GM12878 (cell line): ENCODE results near the gene CACYBP. TPM values are rescaled to one million over a fixed set of nuclear protein-coding genes. Genes with fewer than 3 reads are reported as not detected.

ENCODE experiments used
- BACH1 ChIP-seq: fragments of 450-650 bp; IDR thresholded peaks from 2 replicates; pipeline ENCODE4 v1.6.1; 2017; ENCODE audit warnings: mild to moderate bottlenecking, borderline replicate concordance
- BHLHE40 ChIP-seq, 2 experiments: fragments of 450-650 bp in 1 of 2; IDR thresholded peaks; 2 replicates each; pipeline ENCODE4 v1.6.1; 2011 to 2017; ENCODE audit warnings: low read depth in 2 of 2, borderline replicate concordance in 1 of 2, improper control_type of control experiment in 1 of 2, low read length in 1 of 2, mild to moderate bottlenecking in 1 of 2
- FOXM1 ChIP-seq: IDR thresholded peaks from 2 replicates; pipeline ENCODE4 v1.6.1; 2012; ENCODE audit warnings: low read depth, mild to moderate bottlenecking, inconsistent platforms, low read length, moderate library complexity
- GATAD2B ChIP-seq: fragments of 450-650 bp; conservative IDR thresholded peaks from 2 replicates; pipeline ENCODE4 v1.6.1; 2017; ENCODE audit warnings: low read depth, mild to moderate bottlenecking, moderate library complexity
- HSF1 ChIP-seq: fragments of 150-350 bp; IDR thresholded peaks from 2 replicates; pipeline ENCODE4 v1.6.1; 2014; ENCODE audit warnings: mild to moderate bottlenecking, low read depth, low read length
- NFXL1 ChIP-seq: fragments of 450-650 bp; IDR thresholded peaks from 2 replicates; pipeline ENCODE4 v1.6.1; 2017; ENCODE audit warnings: antibody characterized with exemption, mild to moderate bottlenecking, borderline replicate concordance
- NR2C2 ChIP-seq: IDR thresholded peaks from 2 replicates; pipeline ENCODE4 v1.6.1; 2011; ENCODE audit warnings: borderline replicate concordance, low read depth; ENCODE audit not compliant: control insufficient read depth, insufficient read length
- NRF1 ChIP-seq: conservative IDR thresholded peaks from 2 replicates; pipeline ENCODE4 v1.6.1; 2011; ENCODE audit warnings: mild to moderate bottlenecking, low read depth, low read length, improper control_type of control experiment
- SKIL ChIP-seq: fragments of 450-650 bp; IDR thresholded peaks from 2 replicates; pipeline ENCODE4 v1.6.1; 2017; ENCODE audit warnings: mild to moderate bottlenecking, low read depth, inconsistent platforms; ENCODE audit not compliant: poor library complexity, severe bottlenecking
- SPI1 ChIP-seq: IDR thresholded peaks from 2 replicates; pipeline ENCODE4 v1.6.1; 2011; ENCODE audit warnings: low read depth, mild to moderate bottlenecking, low read length, moderate library complexity, borderline replicate concordance; ENCODE audit not compliant: insufficient read depth
- SRF ChIP-seq, 2 experiments: IDR thresholded peaks; 2 replicates each; pipeline ENCODE4 v1.6.1; 2011; ENCODE audit warnings: low read depth in 2 of 2, low read length in 2 of 2, mild to moderate bottlenecking in 1 of 2, moderate library complexity in 1 of 2
- WRNIP1 ChIP-seq: IDR thresholded peaks from 2 replicates; pipeline ENCODE4 v1.6.1; 2011; ENCODE audit warnings: low read depth, low read length, improper control_type of control experiment, borderline replicate concordance
- ZBTB33 ChIP-seq: fragments of 450-650 bp; IDR thresholded peaks from 2 replicates; pipeline ENCODE4 v1.6.1; 2017; ENCODE audit warnings: mild to moderate bottlenecking
- ZNF622 ChIP-seq: fragments of 450-650 bp; IDR thresholded peaks from 2 replicates; pipeline ENCODE4 v1.6.1; 2017; ENCODE audit warnings: mild to moderate bottlenecking, inconsistent platforms
- polyA plus RNA-seq, 11 experiments: library from polyadenylated mRNA; depleted of rRNA in 4 of 11; unstranded in 6 of 11; stranded (reverse) in 5 of 11; fragments of >200 nt; fragmentation: Nextera tagmentation in 4 of 11; fragmentation: Illumina TruSeq in 1 of 11; extraction: Ambion mirVana in 4 of 11; extraction: Trizol in 1 of 11; gene quantifications; 1 replicate in 1 of 11; 2 replicates in 10 of 11; pipeline versions ENCODE4 v1.2.1 to v1.2.3, GENCODE V29; 2011 to 2016; ENCODE audit warnings: inconsistent platforms in 2 of 11, missing spikeins in 2 of 11, low read depth in 1 of 11
- total RNA-seq, 4 experiments: library from RNA; depleted of rRNA in 3 of 4; stranded (reverse); fragments of >200 nt in 3 of 4; fragmentation: Illumina TruSeq in 1 of 4; extraction: Trizol in 1 of 4; gene quantifications; 2 replicates each; pipeline versions ENCODE4 v1.2.1 to v1.2.3, GENCODE V29; 2013 to 2021
- TF ChIP-seq, protein P1 (sequence below): fragments of 450-650 bp; formaldehyde crosslinking; IDR thresholded peaks from 2 replicates; pipeline ENCODE4 v1.4.0; 2022; ENCODE audit warnings: mild to moderate bottlenecking, moderate library complexity
- TF ChIP-seq, protein P2 (sequence below): fragments of 450-650 bp; IDR thresholded peaks from 2 replicates; pipeline ENCODE4 v1.6.1; 2016; ENCODE audit warnings: mild to moderate bottlenecking
- TF ChIP-seq, protein P3 (sequence below): fragments of 450-650 bp; IDR thresholded peaks from 2 replicates; pipeline ENCODE4 v1.6.1; 2016; ENCODE audit warnings: mild to moderate bottlenecking

The CACYBP gene
- total and polyA plus RNA-seq, 10 of the 15 experiments (the other 5 are each of a cell fraction or from before 2014, with no cell fraction given) = 77.7 to 488 (median 218) TPM

DNA sequence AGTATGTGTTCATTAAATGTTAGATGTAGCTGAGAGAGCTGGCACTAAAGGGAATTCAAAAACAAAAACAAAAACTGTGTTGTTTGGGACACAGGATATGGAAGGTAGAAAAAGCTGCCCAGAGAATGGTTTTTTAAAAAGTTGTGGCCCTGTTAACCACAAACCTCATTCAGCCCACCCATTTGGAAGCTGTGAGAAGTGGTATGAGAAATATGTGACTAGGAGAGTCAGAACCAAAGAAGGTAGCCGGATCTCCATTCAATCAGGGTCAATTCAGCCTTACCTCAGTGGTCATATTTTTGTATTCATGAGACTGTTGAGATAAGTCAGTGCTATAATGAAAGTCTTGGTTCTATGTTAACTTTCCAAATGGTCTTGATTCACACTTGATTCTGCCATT lies 29.8 kb upstream of the CACYBP start (continued):
- TF ChIP-seq ZBTB33 (no peak), SRF (IDR thresholded peaks at IDR 0.05; ENCODE audit: low read depth in 2 of 2, low read length in 2 of 2) (0 out of 4 replicates have a peak, but pooled peaks of 1 of the 2 experiments have one; percentile 33), GATAD2B (no peak), SKIL (peak; percentile 63), NR2C2 (no peak), ZNF622 (no peak), NFXL1 (no peak), NRF1 (no peak), HSF1 (no peak), SPI1 (no peak), BACH1 (no peak; the same call in 1 of the 2 replicates), WRNIP1 (no peak), FOXM1 (peak; percentile 82), BHLHE40 (IDR thresholded peaks at IDR 0.05; ENCODE audit: borderline replicate concordance in 1 of 2, low read depth in 2 of 2, low read length in 1 of 2) (no peak)
- TF ChIP-seq, protein P1, sequence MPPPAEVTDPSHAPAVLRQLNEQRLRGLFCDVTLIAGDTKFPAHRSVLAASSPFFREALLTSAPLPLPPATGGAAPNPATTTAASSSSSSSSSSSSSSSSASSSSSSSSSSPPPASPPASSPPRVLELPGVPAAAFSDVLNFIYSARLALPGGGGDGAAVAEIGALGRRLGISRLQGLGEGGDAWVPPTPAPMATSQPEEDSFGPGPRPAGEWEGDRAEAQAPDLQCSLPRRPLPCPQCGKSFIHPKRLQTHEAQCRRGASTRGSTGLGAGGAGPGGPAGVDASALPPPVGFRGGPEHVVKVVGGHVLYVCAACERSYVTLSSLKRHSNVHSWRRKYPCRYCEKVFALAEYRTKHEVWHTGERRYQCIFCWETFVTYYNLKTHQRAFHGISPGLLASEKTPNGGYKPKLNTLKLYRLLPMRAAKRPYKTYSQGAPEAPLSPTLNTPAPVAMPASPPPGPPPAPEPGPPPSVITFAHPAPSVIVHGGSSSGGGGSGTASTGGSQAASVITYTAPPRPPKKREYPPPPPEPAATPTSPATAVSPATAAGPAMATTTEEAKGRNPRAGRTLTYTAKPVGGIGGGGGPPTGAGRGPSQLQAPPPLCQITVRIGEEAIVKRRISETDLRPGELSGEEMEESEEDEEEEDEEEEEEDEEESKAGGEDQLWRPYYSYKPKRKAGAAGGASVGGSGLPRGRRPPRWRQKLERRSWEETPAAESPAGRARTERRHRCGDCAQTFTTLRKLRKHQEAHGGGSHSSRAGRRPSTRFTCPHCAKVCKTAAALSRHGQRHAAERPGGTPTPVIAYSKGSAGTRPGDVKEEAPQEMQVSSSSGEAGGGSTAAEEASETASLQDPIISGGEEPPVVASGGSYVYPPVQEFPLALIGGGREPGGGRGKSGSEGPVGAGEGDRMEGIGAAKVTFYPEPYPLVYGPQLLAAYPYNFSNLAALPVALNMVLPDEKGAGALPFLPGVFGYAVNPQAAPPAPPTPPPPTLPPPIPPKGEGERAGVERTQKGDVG (CRISPR knock-in tag) = no peak
- TF ChIP-seq, protein P2, sequence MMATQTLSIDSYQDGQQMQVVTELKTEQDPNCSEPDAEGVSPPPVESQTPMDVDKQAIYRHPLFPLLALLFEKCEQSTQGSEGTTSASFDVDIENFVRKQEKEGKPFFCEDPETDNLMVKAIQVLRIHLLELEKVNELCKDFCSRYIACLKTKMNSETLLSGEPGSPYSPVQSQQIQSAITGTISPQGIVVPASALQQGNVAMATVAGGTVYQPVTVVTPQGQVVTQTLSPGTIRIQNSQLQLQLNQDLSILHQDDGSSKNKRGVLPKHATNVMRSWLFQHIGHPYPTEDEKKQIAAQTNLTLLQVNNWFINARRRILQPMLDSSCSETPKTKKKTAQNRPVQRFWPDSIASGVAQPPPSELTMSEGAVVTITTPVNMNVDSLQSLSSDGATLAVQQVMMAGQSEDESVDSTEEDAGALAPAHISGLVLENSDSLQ = no peak
- TF ChIP-seq, protein P3, sequence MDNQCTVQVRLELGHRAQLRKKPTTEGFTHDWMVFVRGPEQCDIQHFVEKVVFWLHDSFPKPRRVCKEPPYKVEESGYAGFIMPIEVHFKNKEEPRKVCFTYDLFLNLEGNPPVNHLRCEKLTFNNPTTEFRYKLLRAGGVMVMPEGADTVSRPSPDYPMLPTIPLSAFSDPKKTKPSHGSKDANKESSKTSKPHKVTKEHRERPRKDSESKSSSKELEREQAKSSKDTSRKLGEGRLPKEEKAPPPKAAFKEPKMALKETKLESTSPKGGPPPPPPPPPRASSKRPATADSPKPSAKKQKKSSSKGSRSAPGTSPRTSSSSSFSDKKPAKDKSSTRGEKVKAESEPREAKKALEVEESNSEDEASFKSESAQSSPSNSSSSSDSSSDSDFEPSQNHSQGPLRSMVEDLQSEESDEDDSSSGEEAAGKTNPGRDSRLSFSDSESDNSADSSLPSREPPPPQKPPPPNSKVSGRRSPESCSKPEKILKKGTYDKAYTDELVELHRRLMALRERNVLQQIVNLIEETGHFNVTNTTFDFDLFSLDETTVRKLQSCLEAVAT = peak; percentile 62; the same call in 1 of the 2 replicates
